ACC112 (cell line): ENCODE data around the gene NDE1.

Experiments used
- H2AFZ ChIP-seq: fragments of 200-600 bp; sonication (generic); one replicate; pipeline ENCODE4 v1.6.0; 2017; ENCODE audit warnings: antibody characterized with exemption, low read length; ENCODE audit not compliant: unreplicated experiment
- H3K27ac ChIP-seq: fragments of 200-600 bp; sonication (generic); 2 replicates; pipeline ENCODE4 v1.5.1; 2014; ENCODE audit warnings: low read depth, mild to moderate bottlenecking, antibody characterized with exemption, low read length, moderate library complexity
- H3K27me3 ChIP-seq: fragments of 200-600 bp; sonication (generic); 2 replicates; pipeline ENCODE4 v1.6.1; 2014; ENCODE audit warnings: mild to moderate bottlenecking, antibody characterized with exemption, low read length, moderate library complexity, mixed read lengths; ENCODE audit not compliant: insufficient read depth
- H3K36me3 ChIP-seq: fragments of 200-600 bp; sonication (generic); 2 replicates; pipeline ENCODE4 v1.6.1; 2016; ENCODE audit warnings: mild to moderate bottlenecking, antibody characterized with exemption, low read length, moderate library complexity, mixed read lengths; ENCODE audit not compliant: insufficient read depth
- H3K4me1 ChIP-seq: fragments of 200-600 bp; sonication (generic); one replicate; pipeline ENCODE4 v1.6.1; 2016; ENCODE audit warnings: low read length, mixed read lengths; ENCODE audit not compliant: insufficient read depth, unreplicated experiment, control insufficient read depth
- H3K4me3 ChIP-seq: fragments of 200-600 bp; sonication (generic); 2 replicates; pipeline ENCODE4 v1.5.1; 2014; ENCODE audit warnings: mild to moderate bottlenecking, low read depth, low read length
- H3K79me2 ChIP-seq: fragments of 200-600 bp; sonication (generic); one replicate; pipeline ENCODE4 v1.6.0; 2016; ENCODE audit warnings: low read length; ENCODE audit not compliant: control insufficient read depth, unreplicated experiment, insufficient read depth

NDE1 gene

DNA sequence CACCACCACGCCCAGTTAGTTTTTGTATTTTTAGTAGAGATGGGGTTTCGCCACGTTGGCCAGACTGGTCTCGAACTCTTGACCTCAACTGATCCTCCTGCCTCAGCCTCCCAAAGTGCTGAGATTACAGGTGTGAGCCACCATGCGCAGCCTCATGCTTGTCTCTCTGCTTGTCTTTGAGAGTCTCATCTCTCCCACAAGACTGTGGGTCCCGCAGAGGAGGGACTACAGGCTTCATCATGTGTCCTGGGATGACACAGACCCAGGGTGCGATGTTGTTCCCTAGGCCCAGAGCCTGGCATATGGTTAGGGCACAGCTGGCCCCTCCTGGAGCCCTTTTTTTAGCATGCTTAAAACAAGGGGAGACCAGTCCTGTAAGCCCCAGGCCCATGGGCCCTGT, 101.9 kb downstream of the NDE1 start:
- H3K4me3 ChIP-seq = no peak overlapping the region
- H3K27ac ChIP-seq = no peak overlapping the region
- H3K79me2 ChIP-seq = no peaks in the 10 kb centered on the region
- no peak overlapping the region for H2AFZ ChIP-seq
- no peaks in the 10 kb centered on the region for H3K36me3 ChIP-seq
- H3K27me3 ChIP-seq = no peaks in the 10 kb centered on the region
- no peaks in the 10 kb centered on the region for H3K4me1 ChIP-seq

GRCh38 chr16:15752717-15753488, 102.9 kb downstream of the NDE1 start:
- H3K36me3 ChIP-seq = no peaks in the 10 kb centered on the region
- no peak overlapping the region for H3K4me3 ChIP-seq
- no peak overlapping the region for H2AFZ ChIP-seq
- H3K27me3 ChIP-seq = no peaks in the 10 kb centered on the region
- H3K79me2 ChIP-seq = no peaks in the 10 kb centered on the region
- no peak overlapping the region for H3K27ac ChIP-seq
- no peaks in the 10 kb centered on the region for H3K4me1 ChIP-seq

DNA sequence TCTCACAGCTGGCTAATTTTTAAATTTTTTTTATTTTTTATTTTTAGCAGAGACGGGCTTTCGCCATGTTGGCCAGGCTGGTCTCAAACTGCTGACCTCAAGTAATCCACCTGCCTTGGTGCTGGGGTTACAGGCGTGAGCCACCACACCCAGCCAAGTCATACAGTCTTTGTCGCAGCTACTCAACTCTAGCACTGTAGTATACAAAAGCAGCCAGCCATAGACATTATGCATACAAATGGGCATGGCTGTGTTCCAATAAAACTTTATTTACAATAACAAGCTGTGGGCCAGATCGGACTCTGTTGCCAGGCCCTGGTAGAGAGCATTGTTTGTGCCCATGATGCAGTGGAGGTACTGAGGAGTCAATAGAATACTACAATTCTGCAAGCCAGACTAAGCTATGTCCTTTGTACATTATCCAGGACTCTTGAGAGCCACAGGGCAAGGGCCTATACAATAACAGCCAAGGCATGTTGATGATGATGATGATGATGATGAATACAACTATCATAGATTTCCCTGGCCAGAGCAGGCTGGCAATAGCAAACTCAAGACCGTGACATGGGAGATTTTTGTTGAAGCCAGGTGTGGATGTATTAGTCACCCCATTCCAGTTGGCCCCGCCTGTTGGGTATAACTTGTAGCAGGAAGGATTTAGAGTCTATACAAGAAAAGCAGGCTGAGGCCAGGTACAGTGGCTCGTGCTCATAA, 104.9 kb downstream of the NDE1 start:
- no peak overlapping the region for H3K4me3 ChIP-seq
- no peak overlapping the region for H2AFZ ChIP-seq
- no peaks in the 10 kb centered on the region; the same call in 1 of the 2 replicates for H3K27me3 ChIP-seq
- no peaks in the 10 kb centered on the region for H3K36me3 ChIP-seq
- H3K27ac ChIP-seq = no peak overlapping the region
- no peaks in the 10 kb centered on the region for H3K4me1 ChIP-seq
- H3K79me2 ChIP-seq = no peaks in the 10 kb centered on the region

DNA sequence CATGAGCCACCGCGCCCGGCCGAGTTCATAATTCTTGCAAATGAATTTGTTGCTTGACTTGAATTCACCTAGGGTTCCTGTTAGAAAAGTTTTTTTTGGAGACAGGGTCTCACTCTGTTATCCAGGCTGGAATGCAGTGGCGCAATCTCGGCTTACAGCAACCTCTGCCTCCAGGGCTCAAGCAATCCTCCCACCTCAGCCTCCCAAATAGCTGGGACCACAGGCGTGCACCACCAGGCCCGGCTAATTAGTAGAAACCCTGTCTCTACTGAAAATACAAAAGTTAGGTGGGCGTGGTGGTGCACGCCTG, 107.0 kb downstream of the NDE1 start:
- H3K4me3 ChIP-seq = no peak overlapping the region

DNA sequence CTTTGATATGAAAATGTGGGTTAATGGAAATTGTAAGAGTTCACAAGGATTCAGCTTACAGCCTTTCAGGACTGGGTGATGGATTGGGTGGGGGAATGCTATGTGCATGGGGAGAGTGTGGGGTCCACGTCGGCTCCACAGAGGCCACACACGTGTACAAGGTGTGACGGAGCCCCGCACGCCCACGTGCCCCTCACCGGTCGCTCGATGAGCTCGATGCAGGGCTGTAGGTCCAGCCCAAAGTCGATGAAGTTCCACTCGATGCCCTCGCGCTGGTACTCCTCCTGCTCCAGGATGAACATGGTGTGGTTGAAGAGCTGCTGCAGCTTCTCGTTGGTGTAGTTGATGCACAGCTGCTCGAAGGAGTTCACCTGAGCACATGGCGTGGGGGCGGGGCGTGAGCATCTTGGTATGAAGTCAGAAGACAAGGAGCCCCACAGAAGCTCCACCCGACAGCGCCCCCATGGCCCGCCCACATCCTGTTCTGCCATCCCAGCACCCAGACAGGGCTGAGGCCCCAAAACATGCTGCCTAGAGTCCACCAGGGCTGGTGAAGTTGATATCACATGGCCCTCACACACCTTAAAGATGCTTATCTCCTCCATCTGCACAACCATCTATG, 107.7 kb downstream of the NDE1 start:
- no peak overlapping the region for H3K4me3 ChIP-seq
- H3K27me3 ChIP-seq = peaks cover 8% of the 10 kb centered on the region
- no peaks in the 10 kb centered on the region for H3K79me2 ChIP-seq
- no peak overlapping the region for H3K27ac ChIP-seq
- no peaks in the 10 kb centered on the region for H3K36me3 ChIP-seq
- no peaks in the 10 kb centered on the region for H3K4me1 ChIP-seq
- no peak overlapping the region for H2AFZ ChIP-seq

More for the DNA sequence above, 107.0 kb downstream of the NDE1 start:
- Histone ChIP-seq H2AFZ (no peak overlapping the region), H3K27me3 (peaks cover 8% of the 10 kb centered on the region; the same call in 1 of the 2 replicates), H3K4me1 (no peaks in the 10 kb centered on the region), H3K36me3 (no peaks in the 10 kb centered on the region), H3K79me2 (no peaks in the 10 kb centered on the region), H3K27ac (no peak overlapping the region)

- Histone ChIP-seq H3K36me3 (no peaks in the 10 kb centered on the region), H2AFZ (no peak overlapping the region), H3K79me2 (no peaks in the 10 kb centered on the region), H3K4me1 (no peaks in the 10 kb centered on the region), H3K27ac (no peak overlapping the region), H3K4me3 (no peak overlapping the region), H3K27me3 (peaks cover 13% of the 10 kb centered on the region)
Observed at GRCh38 chr16:15759070-15759469, 109.0 kb downstream of the NDE1 start.

GRCh38 chr16:15760129-15760528, 110.1 kb downstream of the NDE1 start:
- no peaks in the 10 kb centered on the region for H3K4me1 ChIP-seq
- no peaks in the 10 kb centered on the region for H3K36me3 ChIP-seq
- H3K27ac ChIP-seq = no peak overlapping the region
- H3K27me3 ChIP-seq = peaks cover 23% of the 10 kb centered on the region
- H2AFZ ChIP-seq = no peak overlapping the region
- no peak overlapping the region for H3K4me3 ChIP-seq
- no peaks in the 10 kb centered on the region for H3K79me2 ChIP-seq

DNA sequence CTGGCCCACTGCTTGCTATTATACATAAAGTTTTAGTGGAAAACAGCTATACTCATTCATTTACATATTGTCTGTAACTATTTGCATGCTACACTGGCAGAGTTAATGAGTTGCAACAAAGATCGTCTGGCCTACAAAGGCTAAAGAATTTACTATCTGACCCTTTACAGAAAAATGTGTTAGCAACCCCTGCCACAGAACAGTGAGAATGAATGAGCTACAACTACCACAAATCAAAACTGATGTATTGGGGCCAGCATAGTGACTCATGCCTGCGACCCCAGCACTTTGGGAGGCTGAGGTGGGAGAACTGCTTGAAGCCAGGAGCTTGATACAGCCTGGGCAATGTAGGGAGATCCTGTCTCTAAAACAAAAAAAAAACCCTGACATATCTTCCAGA, 114.1 kb downstream of the NDE1 start:
- Histone ChIP-seq H3K4me3 (no peak overlapping the region), H3K36me3 (no peaks in the 10 kb centered on the region), H3K27me3 (peaks cover 23% of the 10 kb centered on the region), H3K79me2 (no peaks in the 10 kb centered on the region), H3K4me1 (no peaks in the 10 kb centered on the region), H2AFZ (no peak overlapping the region), H3K27ac (no peak overlapping the region)

DNA sequence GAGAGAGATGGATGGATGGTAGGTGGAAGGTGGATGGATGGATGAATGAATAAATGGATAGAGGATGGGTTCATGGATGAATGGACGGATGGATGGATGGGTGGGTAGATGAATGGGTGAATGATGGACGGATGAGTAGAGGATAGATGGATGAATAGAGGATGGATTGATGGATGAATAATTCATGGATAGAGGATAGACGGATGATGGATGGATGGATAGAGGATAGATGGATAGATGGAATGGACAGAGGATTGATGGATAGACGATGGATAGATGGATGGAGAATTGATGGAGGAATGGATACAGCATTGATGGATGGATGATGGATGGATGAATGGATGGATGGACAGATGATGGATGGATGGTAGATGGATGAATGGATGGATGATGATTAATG, 115.1 kb downstream of the NDE1 start:
- no peak overlapping the region for H3K4me3 ChIP-seq
- H3K27ac ChIP-seq = no peak overlapping the region
- no peak overlapping the region for H2AFZ ChIP-seq
- peaks cover 3% of the 10 kb centered on the region for H3K4me1 ChIP-seq
- no peaks in the 10 kb centered on the region for H3K79me2 ChIP-seq
- H3K27me3 ChIP-seq = peaks cover 23% of the 10 kb centered on the region
- no peaks in the 10 kb centered on the region for H3K36me3 ChIP-seq

GRCh38 chr16:15765880-15766279, 115.8 kb downstream of the NDE1 start:
- H2AFZ ChIP-seq = no peak overlapping the region
- H3K4me1 ChIP-seq = peaks cover 10% of the 10 kb centered on the region
- H3K27ac ChIP-seq = no peak overlapping the region
- no peak overlapping the region for H3K4me3 ChIP-seq
- no peaks in the 10 kb centered on the region for H3K79me2 ChIP-seq
- H3K27me3 ChIP-seq = peaks cover 24% of the 10 kb centered on the region
- no peaks in the 10 kb centered on the region for H3K36me3 ChIP-seq

DNA sequence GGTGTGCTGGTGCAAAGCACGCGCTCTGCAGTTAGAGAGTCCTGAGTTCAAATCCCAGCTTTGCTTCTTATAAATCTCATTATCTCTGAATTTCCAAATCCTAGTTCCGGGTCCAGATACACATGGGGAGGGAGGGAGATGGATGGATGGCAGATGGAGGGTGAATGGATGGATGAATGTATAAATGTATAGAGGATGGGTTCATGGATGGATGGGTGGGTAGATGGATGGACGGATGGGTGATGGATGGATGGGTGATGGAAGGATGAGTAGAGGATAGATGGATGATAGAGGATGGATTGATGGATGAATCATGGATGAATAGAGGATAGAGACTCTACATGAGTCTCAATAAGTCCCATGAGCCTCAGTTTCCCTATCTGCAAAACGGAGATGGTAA, 116.9 kb downstream of the NDE1 start:
- no peak overlapping the region for H3K4me3 ChIP-seq
- no peaks in the 10 kb centered on the region for H3K36me3 ChIP-seq
- no peak overlapping the region for H2AFZ ChIP-seq
- peaks cover 19% of the 10 kb centered on the region for H3K27me3 ChIP-seq
- peaks cover 10% of the 10 kb centered on the region for H3K4me1 ChIP-seq
- H3K79me2 ChIP-seq = no peaks in the 10 kb centered on the region
- H3K27ac ChIP-seq = no peak overlapping the region
